ENCODE data around the gene CDK12.
"Not testable (repeated sequence)": the region's sequence is repeated elsewhere in the genome, so short reads cannot be mapped to it uniquely, and the experiment has no call there.

CDK12 gene

GRCh38 chr17:39483506-39483905 is 22.2 kb downstream of the CDK12 start:
- TF ChIP-seq CTCF (IDR thresholded peaks at IDR 0.05; ENCODE audit: low read depth, low read length): no peak
- no peak for DNase-seq (ENCODE audit: extremely low read depth, low read depth)

GRCh38 chr17:39484178-39484577 is 22.9 kb downstream of the CDK12 start:
- DNase-seq (ENCODE audit: extremely low read depth, low read depth): no peak
- TF ChIP-seq CTCF (IDR thresholded peaks at IDR 0.05; ENCODE audit: low read depth, low read length): no peak

- peak; percentile 81 for DNase-seq (ENCODE audit: extremely low read depth, low read depth)
- no peak for TF ChIP-seq CTCF (IDR thresholded peaks at IDR 0.05; ENCODE audit: low read depth, low read length)
Measured at GRCh38 chr17:39485555-39485954, 24.3 kb downstream of the CDK12 start.

GRCh38 chr17:39486242-39486641 is 25.0 kb downstream of the CDK12 start:
- DNase-seq (ENCODE audit: extremely low read depth, low read depth): peak; percentile 75
- no peak for TF ChIP-seq CTCF (IDR thresholded peaks at IDR 0.05; ENCODE audit: low read depth, low read length)

GRCh38 chr17:39487490-39487889 is 26.2 kb downstream of the CDK12 start:
- DNase-seq (ENCODE audit: extremely low read depth, low read depth): not testable (repeated sequence)

GRCh38 chr17:39487946-39488345 is 26.7 kb downstream of the CDK12 start:
- no peak for DNase-seq (ENCODE audit: extremely low read depth, low read depth)
- TF ChIP-seq CTCF (IDR thresholded peaks at IDR 0.05; ENCODE audit: low read depth, low read length): no peak

- not testable (repeated sequence) for DNase-seq (ENCODE audit: extremely low read depth, low read depth)
Measured at GRCh38 chr17:39496921-39497320, 35.6 kb downstream of the CDK12 start.

- DNase-seq (ENCODE audit: extremely low read depth, low read depth): no peak
- no peak for TF ChIP-seq CTCF (IDR thresholded peaks at IDR 0.05; ENCODE audit: low read depth, low read length)
Measured at GRCh38 chr17:39507511-39507910, 46.2 kb downstream of the CDK12 start.

GRCh38 chr17:39508987-39509386 is 47.7 kb downstream of the CDK12 start:
- no peak for DNase-seq (ENCODE audit: extremely low read depth, low read depth)
- no peak for TF ChIP-seq CTCF (IDR thresholded peaks at IDR 0.05; ENCODE audit: low read depth, low read length)

Data from AG09319 (cell line).